ENCODE measurements around the gene ASB8.

GRCh38 chr12:48197549-48197970, 40.2 kb upstream of the ASB8 start:
- TF ChIP-seq CTCF (IDR thresholded peaks at IDR 0.05): peak; percentile 15 to 72 (median 44)
- TF ChIP-seq POLR2A (IDR thresholded peaks at IDR 0.05): no peak

All from heart left ventricle (tissue), 13 donors.